Calu3 (cell line): Measurements from ENCODE around the gene EVA1B. TPM values are rescaled to one million over a fixed set of nuclear protein-coding genes. Genes with fewer than 3 reads are reported as not detected.
A peak's percentile ranks its signal among the peaks of the same experiment; 100 is the strongest.

Experiments
- BruUV-seq: library from RNA; stranded (reverse); fragments of 400-500 nt; replicated peaks from 2 replicates; lab custom pipeline; 2021; lab: Mats Ljungman, UMichigan
- CTCF ChIA-PET: fragments of 300-600 bp; sonication (Branson Sonifier 250); formaldehyde crosslinking; loops from one replicate; lab custom pipeline; 2022; ENCODE audit warnings: antibody characterized with exemption; lab: Charles Lee
- DNase-seq: peaks from one replicate; pipeline ENCODE4 v3.0.0; 2022
- H3K27ac Mint-ChIP-seq: one replicate; pipeline ENCODE4 v1.8.0; 2022; ENCODE audit warnings: mixed read lengths; ENCODE audit not compliant: unreplicated experiment
- H3K27me3 Mint-ChIP-seq: one replicate; pipeline ENCODE4 v1.8.0; 2022; ENCODE audit warnings: mixed read lengths; ENCODE audit not compliant: unreplicated experiment
- H3K36me3 Mint-ChIP-seq: one replicate; pipeline ENCODE4 v1.8.0; 2022; ENCODE audit warnings: mild to moderate bottlenecking, moderate library complexity, mixed read lengths; ENCODE audit not compliant: insufficient read depth, unreplicated experiment
- H3K4me1 Mint-ChIP-seq: one replicate; pipeline ENCODE4 v1.8.0; 2022; ENCODE audit warnings: mild to moderate bottlenecking, low read depth, mixed read lengths; ENCODE audit not compliant: unreplicated experiment
- H3K4me3 Mint-ChIP-seq: one replicate; pipeline ENCODE4 v1.8.0; 2022; ENCODE audit warnings: mild to moderate bottlenecking, low read depth, moderate library complexity, mixed read lengths; ENCODE audit not compliant: unreplicated experiment
- H3K9me3 Mint-ChIP-seq: one replicate; pipeline ENCODE4 v1.8.0; 2022; ENCODE audit warnings: low read depth, mixed read lengths; ENCODE audit not compliant: unreplicated experiment
- CTCF ChIP-seq: fragments of 200-600 bp; IDR thresholded peaks from one replicate; pipeline ENCODE4 v1.8.0; 2022; ENCODE audit warnings: antibody characterized with exemption; ENCODE audit not compliant: unreplicated experiment
- intact Hi-C: fragments of 100-400 bp; cut with micrococcal nuclease; formaldehyde crosslinking; loops from one replicate; pipeline ENCODE4 v1.10.0; 2022; ENCODE audit not compliant: unreplicated experiment
- total RNA-seq: library from RNA; stranded (reverse); gene quantifications from 2 replicates; pipeline ENCODE4 v1.2.3, GENCODE V29; 2022

The EVA1B gene
- total RNA-seq, 1 experiment from 2014 or later = 11.2 TPM

DNA sequence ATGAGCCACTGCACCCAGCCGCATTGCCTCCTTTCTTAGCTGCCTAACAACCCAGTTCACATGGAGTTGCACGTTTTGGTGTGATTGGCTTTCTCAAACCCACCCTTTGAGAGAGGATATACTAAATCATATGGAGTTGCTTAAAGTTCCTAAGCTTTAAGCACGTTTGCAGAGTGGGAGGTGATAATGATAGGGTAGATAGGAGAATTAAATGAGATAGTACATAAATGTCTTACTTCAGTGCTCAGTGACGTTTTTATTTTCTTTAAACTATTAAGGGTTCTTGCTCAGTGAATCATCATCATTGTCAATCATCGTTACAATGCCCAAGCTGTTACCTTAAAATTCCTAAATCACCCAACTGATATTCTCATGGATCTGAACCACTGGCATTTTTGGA, 20.2 kb downstream of the EVA1B start:
- BruUV-seq = no TSS peak
- TF ChIP-seq CTCF = no peak
- CTCF ChIA-PET = interaction anchor here (0.7 kb wide), 2 partner anchors 78 to 448 kb away, joined by 4 to 6 read pairs; no protein-coding TSS in a partner anchor

GRCh38 chr1:36301220-36301619, 22.2 kb downstream of the EVA1B start:
- Mint-ChIP-seq H3K27me3 (no peaks in the 10 kb centered on the region), H3K27ac (peak overlapping the region; percentile 94), H3K4me1 (peaks cover 22% of the 10 kb centered on the region), H3K36me3 (peaks cover 77% of the 10 kb centered on the region), H3K4me3 (no peak overlapping the region), H3K9me3 (no peaks in the 10 kb centered on the region)
- DNase-seq = no peak
- intact Hi-C loops = loop anchor here (2.0 kb wide), 1 partner anchor 120 kb away; no protein-coding TSS in a partner anchor
- no TSS peak for BruUV-seq
- TF ChIP-seq CTCF = no peak
- CTCF ChIA-PET = interaction anchor here (0.6 to 1.5 kb wide), 2 partner anchors 42 to 1239 kb away, joined by 5 to 8 read pairs; no protein-coding TSS in a partner anchor

More for the DNA sequence above, 20.2 kb downstream of the EVA1B start:
- H3K4me1 Mint-ChIP-seq = peaks cover 22% of the 10 kb centered on the region
- H3K4me3 Mint-ChIP-seq = no peak overlapping the region
- peak overlapping the region; percentile 45 for H3K27ac Mint-ChIP-seq
- peaks cover 86% of the 10 kb centered on the region for H3K36me3 Mint-ChIP-seq
- intact Hi-C loops = no loop called here
- no peaks in the 10 kb centered on the region for H3K27me3 Mint-ChIP-seq
- no peak for DNase-seq
- no peaks in the 10 kb centered on the region for H3K9me3 Mint-ChIP-seq

GRCh38 chr1:36300526-36300925, 22.9 kb downstream of the EVA1B start:
- Mint-ChIP-seq H3K27me3 (no peaks in the 10 kb centered on the region), H3K9me3 (no peaks in the 10 kb centered on the region), H3K4me1 (peaks cover 22% of the 10 kb centered on the region), H3K4me3 (peak overlapping the region; percentile 41), H3K36me3 (peaks cover 74% of the 10 kb centered on the region), H3K27ac (peak overlapping the region; percentile 94)
- no peak for TF ChIP-seq CTCF
- intact Hi-C loops = loop anchor here (2.0 kb wide), 1 partner anchor 120 kb away; no protein-coding TSS in a partner anchor
- BruUV-seq = no TSS peak
- CTCF ChIA-PET = interaction anchor here (0.6 to 1.6 kb wide), 13 partner anchors 11 to 1238 kb away, joined by 3 to 17 read pairs (median 5); partner anchors contain the start of genes EVA1B, OSCP1 and TRAPPC3
- DNase-seq = no peak

DNA sequence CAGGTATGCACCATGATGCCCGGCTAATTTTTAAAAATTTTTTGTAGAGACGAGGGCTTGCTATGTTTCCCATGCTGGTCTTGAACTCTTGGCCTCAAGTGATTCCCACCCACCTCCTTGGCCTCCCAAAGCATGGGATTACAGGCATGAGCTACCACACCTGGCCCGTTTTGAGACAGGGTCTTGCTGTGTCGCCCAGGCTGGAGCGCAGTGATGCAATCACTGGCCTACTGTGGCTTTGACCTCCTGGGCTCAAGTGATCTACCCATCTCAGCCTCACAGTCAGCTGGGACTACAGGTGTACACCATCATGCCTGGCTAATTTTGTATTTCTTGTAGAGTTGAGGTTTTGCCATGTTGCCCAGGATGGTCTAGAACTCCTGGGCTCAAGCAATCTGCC, 24.8 kb downstream of the EVA1B start:
- Mint-ChIP-seq H3K4me3 (no peak overlapping the region), H3K9me3 (no peaks in the 10 kb centered on the region), H3K27me3 (no peaks in the 10 kb centered on the region), H3K4me1 (peaks cover 22% of the 10 kb centered on the region), H3K36me3 (peaks cover 77% of the 10 kb centered on the region), H3K27ac (no peak overlapping the region)
- CTCF ChIA-PET = no interaction called here
- BruUV-seq = no TSS peak
- TF ChIP-seq CTCF = no peak
- intact Hi-C loops = loop anchor here (5.0 kb wide), 1 partner anchor 146 kb away; no protein-coding TSS in a partner anchor
- no peak for DNase-seq
